K562 (cell line): ENCODE measurements around the gene BRAF. TPM values are rescaled to one million over a fixed set of nuclear protein-coding genes. Genes with fewer than 3 reads are reported as not detected.

Source experiments
- ATAC-seq: fragments of 200-7000 bp; cut with Tn5 transposase; 3 replicates; pipeline ENCODE4 v1.9.1; 2020; ENCODE audit warnings: moderate library complexity
- BruUV-seq: library from RNA; stranded (reverse); fragments of 400-500 nt; replicated peaks from 2 replicates; lab custom pipeline; 2021; lab: Mats Ljungman, UMichigan
- CTCF ChIA-PET: fragments of 300-600 bp; formaldehyde crosslinking; extraction: SDS; loops from one replicate; lab custom pipeline; 2021; ENCODE audit warnings: low intra/inter-chr PET ratio; lab: Yijun Ruan, JAX
- POLR2A ChIA-PET: fragments of 300-600, 350-650 bp; sonication (Branson Sonifier 250); formaldehyde crosslinking; extraction: SDS; loops from one replicate; lab custom pipeline; 2021; ENCODE audit warnings: antibody characterized with exemption, inconsistent platforms; lab: Yijun Ruan, JAX
- DNase-seq, 4 experiments: peaks; one replicate each; pipeline versions ENCODE4 v3.0.0 to v3.0.0-alpha.2; 2011 to 2018; ENCODE audit warnings: low spot score in 3 of 4, mixed read lengths in 3 of 4; ENCODE audit errors: extremely low read depth in 1 of 4
- FAIRE-seq: peaks from 2 replicates; lab custom pipeline; 2011; peaks lifted over from hg19 to GRCh38; lab: Jason Lieb, UNC
- H2AFZ ChIP-seq: 2 replicates; pipeline ENCODE4 v1.6.0; 2011; ENCODE audit warnings: low read depth, low read length, control low read depth, inconsistent platforms
- H3K27ac ChIP-seq: fragments of 200-600 bp; 3 replicates; pipeline ENCODE4 v1.8.0; 2011; ENCODE audit warnings: low read depth, mild to moderate bottlenecking, control low read depth, inconsistent platforms, low read length, moderate library complexity, mixed read lengths; ENCODE audit errors: extremely low read depth
- H3K27me3 ChIP-seq, 2 experiments: fragments of 300-600 bp in 1 of 2; 2 replicates in 1 of 2; 3 replicates in 1 of 2; pipeline versions ENCODE4 v1.6.0 to v1.8.0; 2011; ENCODE audit warnings: inconsistent platforms in 2 of 2, low read length in 2 of 2, mild to moderate bottlenecking in 1 of 2, mixed read lengths in 1 of 2, moderate library complexity in 1 of 2; ENCODE audit not compliant: control insufficient read depth in 2 of 2, insufficient read depth in 2 of 2
- H3K36me3 ChIP-seq: fragments of 300-600 bp; 3 replicates; pipeline ENCODE4 v1.8.0; 2011; ENCODE audit warnings: mild to moderate bottlenecking, low read length, inconsistent platforms; ENCODE audit not compliant: control insufficient read depth, insufficient read depth
- H3K4me1 ChIP-seq, 2 experiments: fragments of 200-600 bp in 1 of 2; replicated peaks in 1 of 2; 2 replicates in 1 of 2; 3 replicates in 1 of 2; pipeline versions ENCODE4 v1.5.1 to v1.8.0; 2011; ENCODE audit warnings: inconsistent platforms in 2 of 2, low read length in 2 of 2, mild to moderate bottlenecking in 1 of 2, mixed read lengths in 1 of 2, moderate library complexity in 1 of 2; ENCODE audit not compliant: control insufficient read depth in 2 of 2, insufficient read depth in 2 of 2
- H3K4me2 ChIP-seq: 2 replicates; pipeline ENCODE4 v1.6.1; 2011; ENCODE audit warnings: low read length, control low read depth, inconsistent platforms, mixed read lengths; ENCODE audit not compliant: insufficient read depth
- H3K4me3 ChIP-seq: fragments of 200-600 bp; sonication (generic), shearing (Covaris generic); 2 replicates; pipeline ENCODE4 v1.5.1; 2016; ENCODE audit warnings: control low read depth, inconsistent platforms
- H3K79me2 ChIP-seq: fragments of 200-600 bp; 3 replicates; pipeline ENCODE4 v1.8.0; 2011; ENCODE audit warnings: low read length, inconsistent platforms; ENCODE audit not compliant: control insufficient read depth, insufficient read depth
- H3K9ac ChIP-seq, 2 experiments: 2 replicates each; pipeline versions ENCODE4 v1.6.0 to v1.6.1; 2011; ENCODE audit warnings: low read depth in 2 of 2, low read length in 2 of 2, control low read depth in 1 of 2, inconsistent platforms in 1 of 2, mild to moderate bottlenecking in 1 of 2, mixed read lengths in 1 of 2; ENCODE audit not compliant: insufficient read depth in 1 of 2
- H3K9me1 ChIP-seq: one replicate; pipeline ENCODE4 v1.6.0; 2011; ENCODE audit warnings: inconsistent platforms, mild to moderate bottlenecking, low read length, moderate library complexity; ENCODE audit not compliant: control insufficient read depth, insufficient read depth
- H3K9me3 ChIP-seq: replicated peaks from 2 replicates; pipeline ENCODE4 v1.5.1; 2011; ENCODE audit warnings: low read depth, low read length, inconsistent platforms; ENCODE audit not compliant: control insufficient read depth, insufficient read depth
- H4K20me1 ChIP-seq: replicated peaks from 2 replicates; pipeline ENCODE4 v1.6.1; 2011; ENCODE audit warnings: low read length, inconsistent platforms, mixed read lengths; ENCODE audit not compliant: control insufficient read depth, insufficient read depth
- ARID3A ChIP-seq: IDR thresholded peaks from 2 replicates; pipeline ENCODE4 v1.6.1; 2012; ENCODE audit warnings: low read depth, low read length, improper control_type of control experiment, borderline replicate concordance
- ASH1L ChIP-seq: fragments of 450-650 bp; IDR thresholded peaks from 2 replicates; pipeline ENCODE4 v1.6.1; 2018; ENCODE audit warnings: borderline replicate concordance, mild to moderate bottlenecking, low read depth; ENCODE audit not compliant: partially characterized antibody
- CBX5 ChIP-seq: IDR thresholded peaks from 2 replicates; pipeline ENCODE4 v1.6.1; 2014; ENCODE audit warnings: low read depth, borderline replicate concordance
- FOXP1 ChIP-seq: sonication (generic); formaldehyde crosslinking; IDR thresholded peaks from 2 replicates; pipeline ENCODE4 v1.8.0; 2022; ENCODE audit warnings: mild to moderate bottlenecking, missing genetic modification reagents
- GABPA ChIP-seq: fragments of 200-800 bp; sonication (Bioruptor generic); conservative IDR thresholded peaks from 2 replicates; pipeline ENCODE4 v1.6.1; 2016; ENCODE audit warnings: low read depth, missing genetic modification characterization, missing compliant biosample characterization
- ILK ChIP-seq: fragments of 450-650 bp; IDR thresholded peaks from 2 replicates; pipeline ENCODE4 v1.6.1; 2016; ENCODE audit warnings: missing genetic modification characterization, low read depth, mild to moderate bottlenecking, missing compliant biosample characterization, moderate library complexity, borderline replicate concordance
- KAT7 ChIP-seq: sonication (generic); formaldehyde crosslinking; IDR thresholded peaks from 2 replicates; pipeline ENCODE4 v1.8.0; 2022; ENCODE audit warnings: missing genetic modification reagents, mild to moderate bottlenecking, borderline replicate concordance
- MCM5 ChIP-seq: fragments of 450-650 bp; IDR thresholded peaks from 2 replicates; pipeline ENCODE4 v1.6.1; 2016; ENCODE audit warnings: low read depth
- MTA2 ChIP-seq: fragments of 450-650 bp; IDR thresholded peaks from 2 replicates; pipeline ENCODE4 v1.6.1; 2016; ENCODE audit warnings: low read depth
- NCOR1 ChIP-seq: fragments of 450-650 bp; IDR thresholded peaks from 2 replicates; pipeline ENCODE4 v1.6.1; 2016; ENCODE audit warnings: mild to moderate bottlenecking, moderate library complexity
- NFE2 ChIP-seq: IDR thresholded peaks from 2 replicates; pipeline ENCODE4 v1.6.1; 2014; ENCODE audit warnings: antibody characterized with exemption, low read depth
- PHF8 ChIP-seq: fragments of 200-600 bp; sonication (generic); IDR thresholded peaks from 2 replicates; pipeline ENCODE4 v1.6.1; 2012; ENCODE audit warnings: mixed run types, mild to moderate bottlenecking, inconsistent platforms, low read length, moderate library complexity, borderline replicate concordance
- SMAD4 ChIP-seq: fragments of 250-450 bp; sonication (Bioruptor Pico); conservative IDR thresholded peaks from 2 replicates; pipeline ENCODE4 v1.8.0; 2021; ENCODE audit warnings: inconsistent platforms, mild to moderate bottlenecking, moderate library complexity
- TAF7 ChIP-seq: fragments of 450-650 bp; IDR thresholded peaks from 2 replicates; pipeline ENCODE4 v1.6.1; 2016; ENCODE audit warnings: missing genetic modification characterization, missing compliant biosample characterization
- ZBTB1 ChIP-seq: sonication (generic); formaldehyde crosslinking; IDR thresholded peaks from 2 replicates; pipeline ENCODE4 v1.8.1; 2023; ENCODE audit warnings: missing genetic modification reagents, low read depth, mild to moderate bottlenecking, borderline replicate concordance
- ZBTB17 ChIP-seq: fragments of 450-650 bp; formaldehyde crosslinking; IDR thresholded peaks from 2 replicates; pipeline ENCODE4 v1.4.0; 2020; ENCODE audit warnings: mild to moderate bottlenecking
- ZC3H4 ChIP-seq: sonication (generic); formaldehyde crosslinking; IDR thresholded peaks from 2 replicates; pipeline ENCODE4 v1.9.0; 2021; ENCODE audit warnings: missing genetic modification reagents, borderline replicate concordance
- ZFPM2 ChIP-seq: fragments of 250-450 bp; sonication (Bioruptor Pico); IDR thresholded peaks from 2 replicates; pipeline ENCODE4 v1.5.1; 2022; ENCODE audit warnings: mild to moderate bottlenecking
- ZNF57 ChIP-seq: fragments of 450-650 bp; formaldehyde crosslinking; IDR thresholded peaks from 2 replicates; pipeline ENCODE4 v1.4.0; 2020; ENCODE audit warnings: mild to moderate bottlenecking, moderate library complexity
- WGBS: fragments of 100-300 bp; shearing (Covaris generic); methylation state at CpG from one replicate; pipeline ENCODE4 v1.1.6; 2016; ENCODE audit warnings: low coverage, mixed read lengths; ENCODE audit not compliant: insufficient coverage; ENCODE audit errors: missing lambda C conversion rate; 5-methylcytosine and 5-hydroxymethylcytosine counted together
- in situ Hi-C: fragments of 300-500 bp; cut with MboI; formaldehyde crosslinking; loops from 4 replicates; pipeline ENCODE4 v1.15.0; 2018; ENCODE audit warnings: inconsistent platforms, mixed read lengths
- intact Hi-C: fragments of 100-400 bp; cut with micrococcal nuclease; formaldehyde crosslinking; loops from 2 replicates; pipeline ENCODE4 v1.14.2; 2022
- polyA plus RNA-seq, 8 experiments: library from polyadenylated mRNA; depleted of rRNA in 4 of 8; stranded (reverse) in 5 of 8; unstranded in 3 of 8; fragments of >200 nt; fragmentation: Nextera tagmentation in 2 of 8; fragmentation: Illumina TruSeq in 1 of 8; extraction: Ambion mirVana in 2 of 8; extraction: Trizol in 1 of 8; gene quantifications; 2 replicates each; pipeline versions ENCODE4 v1.2.1 to v1.2.3, GENCODE V29; 2011 to 2014; ENCODE audit warnings: inconsistent platforms in 1 of 8, missing spikeins in 1 of 8
- total RNA-seq, 7 experiments: library from RNA; depleted of rRNA in 6 of 7; stranded (reverse); fragments of >200 nt in 6 of 7; fragmentation: Illumina TruSeq in 2 of 7; extraction: Trizol in 2 of 7; gene quantifications; 2 replicates each; pipeline versions ENCODE4 v1.2.1 to v1.2.3, GENCODE V29; 2011 to 2021; ENCODE audit warnings: low replicate concordance in 1 of 7

BRAF gene
- total and polyA plus RNA-seq, 9 of the 15 experiments (the other 6 are each of a cell fraction or from before 2014, with no cell fraction given), result 3.6 to 38.3 (median 21.9) TPM

DNA sequence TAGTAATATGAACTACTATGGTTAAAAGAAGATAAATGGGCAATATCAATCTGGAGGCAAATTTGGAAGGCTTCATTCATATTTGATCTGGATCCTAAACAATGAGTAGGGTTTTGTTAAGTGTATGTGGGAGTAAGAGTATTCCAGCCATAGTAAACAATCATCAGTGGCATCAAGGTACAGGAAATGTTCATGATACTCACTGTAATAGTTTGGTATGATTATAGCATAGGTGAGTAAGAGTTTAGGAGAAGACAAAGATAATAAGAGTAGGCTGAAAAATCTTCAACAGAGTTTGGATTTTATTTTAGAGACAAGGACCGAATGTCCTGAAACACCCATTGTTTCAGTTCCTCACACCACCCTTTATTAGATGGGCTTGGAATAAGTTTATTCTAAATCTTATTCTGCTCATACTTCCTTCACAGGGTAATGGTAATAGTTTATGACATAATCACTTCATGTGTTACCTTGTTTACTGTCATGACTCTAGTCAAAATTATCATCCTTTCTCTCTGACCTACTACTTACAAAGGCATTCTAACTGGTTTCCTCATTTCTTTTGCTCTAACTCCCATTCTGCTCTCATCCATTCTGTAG, 38.9 kb downstream of the BRAF start:
- H3K4me1 ChIP-seq, result peaks cover 0 to 13% of the 10 kb centered on the region in 2 experiments; a peak in 2 of 5 replicates
- H3K27me3 ChIP-seq, result no peaks in the 10 kb centered on the region
- in situ Hi-C loops, result no loop called here
- no peak for TF ChIP-seq NCOR1
- TF ChIP-seq ZFPM2 (CRISPR knock-in tag), result no peak
- no peak for TF ChIP-seq CBX5
- no peak for TF ChIP-seq ZBTB1 (CRISPR knock-in tag)
- TF ChIP-seq PHF8, result no peak
- no peak for TF ChIP-seq ZC3H4
- TF ChIP-seq KAT7 (CRISPR knock-in tag), result no peak
- no peak for TF ChIP-seq ARID3A
- no peak for TF ChIP-seq ILK (tag)
- no peak for TF ChIP-seq SMAD4 (CRISPR knock-in tag)
- TF ChIP-seq FOXP1, result no peak
- TF ChIP-seq ZNF57, result no peak
- TF ChIP-seq MCM5, result no peak
- TF ChIP-seq NFE2, result no peak
- no peak for TF ChIP-seq TAF7 (tag)
- TF ChIP-seq ZBTB17 (CRISPR knock-in tag), result no peak
- TF ChIP-seq GABPA, result no peak
- no peak for TF ChIP-seq MTA2
- TF ChIP-seq ASH1L, result no peak
- TF ChIP-seq, all 486 proteins: peak for 0
- DNase-seq (no peak), ATAC-seq (no peak), FAIRE-seq (no peak)
- 0 out of 2 replicates have a peak, but pooled peaks cover 3% of the 10 kb centered on the region for H4K20me1 ChIP-seq
- BruUV-seq, result no TSS peak
- no peak overlapping the region for H3K9ac ChIP-seq
- no peaks in the 10 kb centered on the region for H3K36me3 ChIP-seq
- H3K4me2 ChIP-seq, result no peak overlapping the region
- no peak overlapping the region for H3K4me3 ChIP-seq
- H3K9me3 ChIP-seq, result no peaks in the 10 kb centered on the region
- intact Hi-C loops, result loop anchor here (5.0 kb wide), 1 partner anchor 1699 kb away; no protein-coding TSS in a partner anchor
- ChIA-PET CTCF (no interaction called here), POLR2A (interaction anchor here (1.0 kb wide), 1 partner anchor 14 kb away, joined by 4 read pairs; no protein-coding TSS in a partner anchor)
- peaks cover 72% of the 10 kb centered on the region for H3K79me2 ChIP-seq
- H3K9me1 ChIP-seq, result no peaks in the 10 kb centered on the region
- no peak overlapping the region for H3K27ac ChIP-seq
- 89% methylated on average over 1 of the region's 1 CpG for WGBS
- H2AFZ ChIP-seq, result no peak overlapping the region
